ENCODE measurements around the gene KCNS1.

- no peak for TF ChIP-seq CTCF (IDR thresholded peaks at IDR 0.05; ENCODE audit: control extremely low read depth in 1 of 3, insufficient read depth in 1 of 3, low read depth in 1 of 3, low read length in 3 of 3)
- TF ChIP-seq POLR2AphosphoS5 (IDR thresholded peaks at IDR 0.05; ENCODE audit: low read depth, low read length), result no peak
- no peak for TF ChIP-seq CBX5 (IDR thresholded peaks at IDR 0.05; ENCODE audit: low read depth, low read length)
- TF ChIP-seq POLR2A (IDR thresholded peaks at IDR 0.05; ENCODE audit: control extremely low read depth in 1 of 2, low read depth in 2 of 2, low read length in 2 of 2), result no peak
- TF ChIP-seq GABPA (IDR thresholded peaks at IDR 0.05; ENCODE audit: borderline replicate concordance, insufficient read depth, low read length), result no peak
- no peak for TF ChIP-seq CEBPB (IDR thresholded peaks at IDR 0.05; ENCODE audit: low read depth, low read length)
- no peak for TF ChIP-seq BCL11A (IDR thresholded peaks at IDR 0.05; ENCODE audit: low read depth in 2 of 2, low read length in 2 of 2)
- no peak for TF ChIP-seq SP1 (IDR thresholded peaks at IDR 0.05; ENCODE audit: low read depth, low read length)
- no peak for TF ChIP-seq CHD7 (IDR thresholded peaks at IDR 0.05; ENCODE audit: insufficient replicate concordance, low read length)
- TF ChIP-seq, protein P1, sequence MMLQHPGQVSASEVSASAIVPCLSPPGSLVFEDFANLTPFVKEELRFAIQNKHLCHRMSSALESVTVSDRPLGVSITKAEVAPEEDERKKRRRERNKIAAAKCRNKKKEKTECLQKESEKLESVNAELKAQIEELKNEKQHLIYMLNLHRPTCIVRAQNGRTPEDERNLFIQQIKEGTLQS (IDR thresholded peaks at IDR 0.05; ENCODE audit: insufficient read depth, low read depth, low read length), result no peak
- TF ChIP-seq RAD21 (IDR thresholded peaks at IDR 0.05 in 1 of 2, conservative IDR thresholded peaks at IDR 0.05 in 1 of 2; ENCODE audit: low read depth in 2 of 2, low read length in 2 of 2), result no peak
- no peak for TF ChIP-seq CREB1 (IDR thresholded peaks at IDR 0.05)
Observed at GRCh38 chr20:45064812-45065211, 36.1 kb downstream of the KCNS1 start.
